Measurements from ENCODE around the gene OR4N2. TPM values are rescaled to one million over a fixed set of nuclear protein-coding genes. Genes with fewer than 3 reads are reported as not detected.
A peak's percentile ranks its signal among the peaks of the same experiment; 100 is the strongest.
"Not testable (repeated sequence)": the region's sequence is repeated elsewhere in the genome, so short reads cannot be mapped to it uniquely, and the experiment has no call there.

OR4N2 gene
- total RNA-seq: not detected
- long read RNA-seq: 0 reads

GRCh38 chr14:19803470-19803869, at the start of gene OR4N2:
TSS of gene OR4N2 (plus strand) at chr14:19803770. CDS start at chr14:19827449, 23,679 bp downstream.
- DNase-seq; H3K27me3 ChIP-seq (ENCODE audit: low read depth); H3K9me3 ChIP-seq; H3K27ac ChIP-seq; H3K4me3 ChIP-seq; ATAC-seq; H3K4me1 ChIP-seq; intact Hi-C loops (cut with DNase I); H3K36me3 ChIP-seq: not testable (repeated sequence)

DNA sequence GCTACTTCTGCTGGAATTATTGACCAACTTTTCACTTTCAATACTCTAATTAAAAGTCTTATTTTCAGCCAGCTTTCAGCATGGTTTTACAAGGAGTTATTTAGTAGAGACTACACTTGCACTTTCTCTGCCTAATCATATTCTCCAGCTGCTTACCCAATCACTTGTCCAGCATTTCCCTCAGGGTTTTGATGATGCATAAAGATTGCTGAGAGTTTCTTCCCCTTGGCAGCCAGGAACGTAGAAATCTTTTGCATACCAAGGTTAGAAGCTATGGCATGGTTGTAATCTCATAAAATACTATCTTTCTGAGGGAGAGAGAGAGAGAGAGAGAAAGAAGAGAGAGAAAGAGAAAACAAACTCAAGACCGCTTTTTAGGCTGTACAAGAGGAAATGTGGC, 49.4 kb upstream of the OR4N2 start:
- DNase-seq: no peak
- ATAC-seq: no peak
- TF ChIP-seq, protein P1, sequence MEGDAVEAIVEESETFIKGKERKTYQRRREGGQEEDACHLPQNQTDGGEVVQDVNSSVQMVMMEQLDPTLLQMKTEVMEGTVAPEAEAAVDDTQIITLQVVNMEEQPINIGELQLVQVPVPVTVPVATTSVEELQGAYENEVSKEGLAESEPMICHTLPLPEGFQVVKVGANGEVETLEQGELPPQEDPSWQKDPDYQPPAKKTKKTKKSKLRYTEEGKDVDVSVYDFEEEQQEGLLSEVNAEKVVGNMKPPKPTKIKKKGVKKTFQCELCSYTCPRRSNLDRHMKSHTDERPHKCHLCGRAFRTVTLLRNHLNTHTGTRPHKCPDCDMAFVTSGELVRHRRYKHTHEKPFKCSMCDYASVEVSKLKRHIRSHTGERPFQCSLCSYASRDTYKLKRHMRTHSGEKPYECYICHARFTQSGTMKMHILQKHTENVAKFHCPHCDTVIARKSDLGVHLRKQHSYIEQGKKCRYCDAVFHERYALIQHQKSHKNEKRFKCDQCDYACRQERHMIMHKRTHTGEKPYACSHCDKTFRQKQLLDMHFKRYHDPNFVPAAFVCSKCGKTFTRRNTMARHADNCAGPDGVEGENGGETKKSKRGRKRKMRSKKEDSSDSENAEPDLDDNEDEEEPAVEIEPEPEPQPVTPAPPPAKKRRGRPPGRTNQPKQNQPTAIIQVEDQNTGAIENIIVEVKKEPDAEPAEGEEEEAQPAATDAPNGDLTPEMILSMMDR (IDR thresholded peaks at IDR 0.05): no peak
- H3K9me3 ChIP-seq: no peaks in the 10 kb centered on the region
- H3K27me3 ChIP-seq (ENCODE audit: low read depth): no peaks in the 10 kb centered on the region
- no peak overlapping the region for H3K4me3 ChIP-seq
- H3K27ac ChIP-seq: no peak overlapping the region
- H3K36me3 ChIP-seq: no peaks in the 10 kb centered on the region
- H3K4me1 ChIP-seq: no peaks in the 10 kb centered on the region
- intact Hi-C loops (cut with DNase I): no loop called here

DNA sequence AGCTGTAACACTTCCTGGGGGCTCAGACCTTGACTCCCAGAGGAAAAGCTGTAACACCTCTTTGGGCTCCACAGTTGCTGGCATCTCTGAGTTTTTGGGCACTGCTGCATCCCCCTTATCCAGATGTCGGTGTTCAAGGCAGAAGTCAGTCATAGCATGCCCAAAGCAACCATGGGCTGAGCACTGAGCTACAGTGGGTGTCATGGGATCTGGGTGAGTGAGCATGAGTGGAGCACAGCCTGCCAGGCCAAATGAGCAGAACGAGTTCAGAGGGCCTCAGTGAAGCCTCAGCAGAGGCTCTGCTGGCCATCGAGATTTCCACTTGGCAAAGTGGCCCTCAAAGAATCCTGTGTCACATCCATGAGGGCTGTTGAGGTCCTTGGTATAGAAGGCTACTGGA, 32.1 kb upstream of the OR4N2 start:
- H3K27ac ChIP-seq; H3K27me3 ChIP-seq (ENCODE audit: low read depth); H3K36me3 ChIP-seq; H3K9me3 ChIP-seq; intact Hi-C loops (cut with DNase I); DNase-seq; H3K4me1 ChIP-seq; H3K4me3 ChIP-seq: not testable (repeated sequence)
- ATAC-seq: peak; percentile 24 to 41

GRCh38 chr14:19771895-19772430, 31.6 kb upstream of the OR4N2 start:
- intact Hi-C loops (cut with DNase I): no loop called here
- DNase-seq: no peak
- TF ChIP-seq, protein P1 (IDR thresholded peaks at IDR 0.05): no peak
- H3K27me3 ChIP-seq (ENCODE audit: low read depth): no peaks in the 10 kb centered on the region
- ATAC-seq: peak; percentile 40 to 74
- no peaks in the 10 kb centered on the region for H3K36me3 ChIP-seq
- H3K4me1 ChIP-seq: no peaks in the 10 kb centered on the region
- H3K4me3 ChIP-seq: no peak overlapping the region
- H3K9me3 ChIP-seq: no peaks in the 10 kb centered on the region
- no peak overlapping the region for H3K27ac ChIP-seq

- H3K9me3 ChIP-seq; H3K36me3 ChIP-seq; DNase-seq; intact Hi-C loops (cut with DNase I); H3K4me1 ChIP-seq; H3K27ac ChIP-seq; H3K27me3 ChIP-seq (ENCODE audit: low read depth); H3K4me3 ChIP-seq: not testable (repeated sequence)
- ATAC-seq: peak in 1 of 2 donors; percentile 38
These were observed 31.1 kb upstream of the OR4N2 start for GRCh38 chr14:19772454-19772853.

GRCh38 chr14:19773204-19773603, 30.4 kb upstream of the OR4N2 start, which contains the start of gene OR4M1:
TSS of gene OR4M1 (plus strand) at chr14:19773504. CDS start at chr14:19780323, 6,819 bp downstream.
- DNase-seq; H3K9me3 ChIP-seq; H3K4me1 ChIP-seq; H3K4me3 ChIP-seq; H3K27ac ChIP-seq; intact Hi-C loops (cut with DNase I); ATAC-seq; H3K36me3 ChIP-seq; H3K27me3 ChIP-seq (ENCODE audit: low read depth): not testable (repeated sequence)

- TF ChIP-seq, protein P1 (IDR thresholded peaks at IDR 0.05): no peak
- Histone ChIP-seq H3K36me3 (no peaks in the 10 kb centered on the region), H3K9me3 (no peaks in the 10 kb centered on the region), H3K27me3 (ENCODE audit: low read depth) (no peaks in the 10 kb centered on the region), H3K27ac (no peak overlapping the region), H3K4me1 (no peaks in the 10 kb centered on the region), H3K4me3 (no peak overlapping the region)
- no peak for DNase-seq
- intact Hi-C loops (cut with DNase I): no loop called here
- ATAC-seq: no peak
These were observed 28.0 kb upstream of the OR4N2 start for GRCh38 chr14:19775587-19775986.

- DNase-seq; ATAC-seq; H3K4me1 ChIP-seq; H3K4me3 ChIP-seq; H3K9me3 ChIP-seq; H3K27ac ChIP-seq; H3K36me3 ChIP-seq; H3K27me3 ChIP-seq (ENCODE audit: low read depth); intact Hi-C loops (cut with DNase I): not testable (repeated sequence)
These were observed 17.7 kb upstream of the OR4N2 start for GRCh38 chr14:19785848-19786247.

GRCh38 chr14:19787318-19787717, 16.3 kb upstream of the OR4N2 start:
- intact Hi-C loops (cut with DNase I): not testable (repeated sequence)

DNA sequence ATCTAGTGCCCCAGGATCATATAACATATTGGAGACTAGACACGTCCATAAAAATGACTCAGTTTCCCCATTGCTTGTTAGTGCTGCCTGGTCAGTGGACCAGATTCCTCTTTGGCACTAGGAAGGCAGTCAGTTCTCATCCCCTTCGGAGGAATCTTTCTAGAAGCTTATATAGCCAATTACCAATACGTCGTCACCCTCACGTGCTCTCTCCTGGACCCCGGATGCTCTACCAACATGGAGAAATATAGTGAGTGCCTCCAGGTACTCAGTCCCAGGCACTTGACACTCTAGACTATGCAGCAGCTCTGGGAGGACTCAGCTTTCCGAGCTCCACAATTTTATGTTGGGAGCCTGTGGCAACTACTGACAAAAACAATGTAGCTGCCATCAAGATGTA, 15.4 kb upstream of the OR4N2 start:
- intact Hi-C loops (cut with DNase I); H3K9me3 ChIP-seq; H3K36me3 ChIP-seq; H3K4me1 ChIP-seq; DNase-seq; H3K27ac ChIP-seq; H3K27me3 ChIP-seq (ENCODE audit: low read depth); ATAC-seq; H3K4me3 ChIP-seq: not testable (repeated sequence)

More at GRCh38 chr14:19787318-19787717, 16.3 kb upstream of the OR4N2 start:
- H3K4me3 ChIP-seq; H3K9me3 ChIP-seq; DNase-seq; H3K36me3 ChIP-seq; H3K27ac ChIP-seq; H3K27me3 ChIP-seq (ENCODE audit: low read depth); ATAC-seq; H3K4me1 ChIP-seq: not testable (repeated sequence)

DNA sequence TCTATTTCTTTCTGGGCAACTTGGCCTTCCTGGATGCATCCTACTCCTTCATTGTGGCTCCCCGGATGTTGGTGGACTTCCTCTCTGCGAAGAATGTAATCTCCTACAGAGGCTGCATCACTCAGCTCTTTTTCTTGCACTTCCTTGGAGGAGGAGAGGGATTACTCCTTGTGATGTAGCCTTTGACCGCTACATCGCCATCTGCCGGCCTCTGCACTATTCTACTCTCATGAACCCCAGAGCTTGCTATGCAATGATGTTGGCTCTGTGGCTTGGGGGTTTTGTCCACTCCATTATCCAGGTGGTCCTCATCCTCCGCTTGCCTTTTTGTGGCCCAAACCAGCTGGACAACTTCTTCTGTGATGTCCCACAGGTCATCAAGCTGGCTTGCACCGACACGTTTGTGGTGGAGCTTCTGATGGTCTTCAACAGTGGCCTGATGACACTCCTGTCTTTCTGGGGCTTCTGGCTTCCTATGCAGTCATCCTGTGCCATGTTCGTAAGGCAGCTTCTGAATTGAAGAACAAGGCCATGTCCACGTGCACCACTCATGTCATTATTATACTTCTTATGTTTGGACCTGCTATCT, 7.0 kb upstream of the OR4N2 start:
- intact Hi-C loops (cut with DNase I); H3K27ac ChIP-seq; DNase-seq; H3K27me3 ChIP-seq (ENCODE audit: low read depth); H3K9me3 ChIP-seq; ATAC-seq; H3K4me1 ChIP-seq; H3K4me3 ChIP-seq; H3K36me3 ChIP-seq: not testable (repeated sequence)

All from lower lobe of right lung (tissue), 2 donors.